ENCODE data around the gene GIGYF1.

DNA sequence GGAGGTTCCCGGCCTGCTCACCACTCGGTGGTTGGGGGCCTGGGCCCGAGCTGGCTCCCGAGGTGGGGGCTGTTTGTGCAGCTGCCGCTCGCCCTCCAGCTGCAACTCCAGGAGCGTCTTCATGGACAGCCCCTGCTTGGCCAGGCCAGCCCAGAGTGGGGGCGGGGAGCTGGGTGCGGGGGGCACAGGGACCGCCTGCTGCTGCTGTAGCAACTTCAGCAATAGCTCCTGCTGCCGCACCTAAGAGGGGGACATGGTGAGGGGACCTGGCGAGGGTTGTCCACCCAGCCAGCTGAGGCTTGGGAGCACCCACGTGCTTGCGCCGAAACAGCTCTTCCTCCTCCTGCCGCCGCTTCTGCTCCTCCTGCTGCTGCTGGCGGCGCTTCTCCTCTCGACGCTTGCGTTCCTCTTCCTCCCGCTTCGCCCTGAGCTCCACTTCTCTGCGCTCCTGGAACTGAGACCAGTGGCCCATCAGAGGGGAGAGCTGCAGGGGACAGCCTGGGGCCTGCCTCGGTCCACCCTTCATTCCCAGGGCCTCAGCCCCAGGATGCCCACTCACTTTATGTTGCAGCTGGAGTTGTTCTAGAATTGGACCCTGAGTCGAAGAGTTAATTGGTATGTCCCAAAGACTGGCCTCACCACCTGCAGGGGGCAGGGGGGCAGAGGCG, 10.9 kb downstream of the GIGYF1 start:
- no peak for TF ChIP-seq EZH2 (IDR thresholded peaks at IDR 0.05; ENCODE audit: borderline replicate concordance, low read depth, low read length, poor library complexity, severe bottlenecking)
- TF ChIP-seq, protein P1, sequence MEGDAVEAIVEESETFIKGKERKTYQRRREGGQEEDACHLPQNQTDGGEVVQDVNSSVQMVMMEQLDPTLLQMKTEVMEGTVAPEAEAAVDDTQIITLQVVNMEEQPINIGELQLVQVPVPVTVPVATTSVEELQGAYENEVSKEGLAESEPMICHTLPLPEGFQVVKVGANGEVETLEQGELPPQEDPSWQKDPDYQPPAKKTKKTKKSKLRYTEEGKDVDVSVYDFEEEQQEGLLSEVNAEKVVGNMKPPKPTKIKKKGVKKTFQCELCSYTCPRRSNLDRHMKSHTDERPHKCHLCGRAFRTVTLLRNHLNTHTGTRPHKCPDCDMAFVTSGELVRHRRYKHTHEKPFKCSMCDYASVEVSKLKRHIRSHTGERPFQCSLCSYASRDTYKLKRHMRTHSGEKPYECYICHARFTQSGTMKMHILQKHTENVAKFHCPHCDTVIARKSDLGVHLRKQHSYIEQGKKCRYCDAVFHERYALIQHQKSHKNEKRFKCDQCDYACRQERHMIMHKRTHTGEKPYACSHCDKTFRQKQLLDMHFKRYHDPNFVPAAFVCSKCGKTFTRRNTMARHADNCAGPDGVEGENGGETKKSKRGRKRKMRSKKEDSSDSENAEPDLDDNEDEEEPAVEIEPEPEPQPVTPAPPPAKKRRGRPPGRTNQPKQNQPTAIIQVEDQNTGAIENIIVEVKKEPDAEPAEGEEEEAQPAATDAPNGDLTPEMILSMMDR (conservative IDR thresholded peaks at IDR 0.05; ENCODE audit: low read depth, low read length): no peak
